HUES64 (cell line): ENCODE measurements around the gene KCNH6.

ENCODE experiments used
- H3K27ac ChIP-seq: 2 replicates; pipeline ENCODE4 v1.7.0; 2013; ENCODE audit warnings: low read depth, low read length, inconsistent platforms
- H3K27me3 ChIP-seq: 2 replicates; pipeline ENCODE4 v1.6.1; 2013; ENCODE audit warnings: mild to moderate bottlenecking, low read length; ENCODE audit not compliant: insufficient read depth
- H3K36me3 ChIP-seq: 2 replicates; pipeline ENCODE4 v1.6.1; 2013; ENCODE audit warnings: mild to moderate bottlenecking, low read length; ENCODE audit not compliant: insufficient read depth
- H3K4me1 ChIP-seq: 2 replicates; pipeline ENCODE4 v1.6.1; 2013; ENCODE audit warnings: mild to moderate bottlenecking, low read length, moderate library complexity; ENCODE audit not compliant: insufficient read depth
- H3K4me3 ChIP-seq: 2 replicates; pipeline ENCODE4 v1.5.1; 2013; ENCODE audit warnings: mild to moderate bottlenecking, low read length, moderate library complexity
- H3K9ac ChIP-seq: 2 replicates; pipeline ENCODE4 v1.6.1; 2013; ENCODE audit warnings: mild to moderate bottlenecking, low read depth, low read length
- H3K9me3 ChIP-seq: 2 replicates; pipeline ENCODE4 v1.6.1; 2013; ENCODE audit warnings: low read depth, low read length; ENCODE audit not compliant: insufficient read depth
- WGBS: fragments of 150-250, 120-280 bp; methylation state at CpG from one replicate; pipeline ENCODE4 v1.1.7; 2013; ENCODE audit warnings: missing lambda C conversion rate; 5-methylcytosine and 5-hydroxymethylcytosine counted together

KCNH6 gene

DNA sequence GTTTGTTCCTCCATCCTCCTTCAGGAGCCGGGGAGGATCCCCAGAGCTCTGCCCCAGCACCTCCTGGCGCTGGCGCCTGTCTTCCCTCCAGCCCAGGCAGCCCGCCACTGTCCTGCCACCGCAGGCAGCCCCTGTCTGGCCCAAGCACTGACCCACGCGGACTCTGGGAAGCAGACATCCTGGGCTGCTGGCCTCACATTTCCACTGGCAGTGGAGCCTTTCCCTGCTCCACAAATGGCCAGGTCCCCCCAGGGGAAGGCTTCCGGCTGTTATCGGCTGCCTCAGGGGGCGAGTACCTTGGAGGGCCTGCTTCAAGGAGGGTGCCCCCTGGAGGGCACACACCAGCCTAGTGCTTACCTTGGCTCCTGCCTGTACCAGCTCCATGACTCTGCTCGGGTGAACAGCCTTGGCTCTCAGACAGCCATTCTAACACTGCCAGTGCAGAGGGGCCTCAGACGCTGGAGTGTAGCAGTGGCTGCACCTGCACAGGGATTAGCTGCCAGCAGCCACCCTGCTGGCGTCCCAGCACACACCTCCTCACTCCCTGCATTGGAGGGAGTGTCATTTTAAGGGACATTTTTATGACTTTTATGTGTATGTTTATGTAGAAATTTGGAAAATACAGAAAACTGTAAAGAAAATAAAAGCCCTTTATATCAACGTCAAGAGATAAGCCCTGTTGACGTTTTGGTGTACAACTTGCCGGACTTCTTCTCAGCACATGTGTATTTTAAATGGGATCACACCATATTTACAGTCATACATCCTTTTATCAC is 25.3 kb upstream of the KCNH6 start:
- Histone ChIP-seq H3K9me3 (no peaks in the 10 kb centered on the region), H3K4me1 (no peaks in the 10 kb centered on the region), H3K36me3 (no peaks in the 10 kb centered on the region), H3K27me3 (no peaks in the 10 kb centered on the region), H3K9ac (no peak overlapping the region), H3K27ac (no peak overlapping the region), H3K4me3 (no peak overlapping the region)
- 66% methylated on average over 15 of the region's 16 CpGs for WGBS

DNA sequence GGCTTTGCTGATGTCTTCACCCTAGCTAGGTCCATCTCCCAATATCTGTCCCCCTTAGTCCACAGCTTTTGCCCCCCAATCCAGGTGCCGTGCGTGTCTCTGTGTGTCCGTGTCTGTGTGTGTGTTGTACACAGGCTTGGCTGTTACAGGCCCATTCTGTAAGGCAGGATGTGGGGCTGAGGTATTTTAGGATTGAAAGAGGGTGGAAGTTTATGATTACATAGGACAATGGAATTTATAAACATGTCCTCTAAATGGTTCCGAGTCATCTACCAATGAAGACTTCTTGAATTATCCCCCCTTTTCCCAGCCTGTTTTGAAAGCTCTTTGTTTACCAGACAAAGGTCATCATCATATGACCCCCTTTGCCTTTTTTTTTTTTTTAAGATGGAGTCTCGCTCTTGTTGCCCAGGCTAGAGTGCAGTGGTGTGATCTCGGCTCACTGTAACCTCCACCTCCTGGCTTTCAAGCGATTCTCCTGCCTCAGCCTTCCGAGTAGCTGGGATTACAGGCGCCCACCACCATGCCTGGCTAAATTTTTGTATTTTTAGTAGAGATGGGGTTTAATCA is 24.4 kb upstream of the KCNH6 start:
- over 99% methylated on average over 9 of the region's 9 CpGs for whole genome bisulfite sequencing
- no peaks in the 10 kb centered on the region for H3K9me3 ChIP-seq
- H3K4me1 ChIP-seq, result no peaks in the 10 kb centered on the region
- no peaks in the 10 kb centered on the region for H3K27me3 ChIP-seq
- no peak overlapping the region for H3K27ac ChIP-seq
- no peaks in the 10 kb centered on the region for H3K36me3 ChIP-seq
- H3K4me3 ChIP-seq, result no peak overlapping the region
- H3K9ac ChIP-seq, result no peak overlapping the region

DNA sequence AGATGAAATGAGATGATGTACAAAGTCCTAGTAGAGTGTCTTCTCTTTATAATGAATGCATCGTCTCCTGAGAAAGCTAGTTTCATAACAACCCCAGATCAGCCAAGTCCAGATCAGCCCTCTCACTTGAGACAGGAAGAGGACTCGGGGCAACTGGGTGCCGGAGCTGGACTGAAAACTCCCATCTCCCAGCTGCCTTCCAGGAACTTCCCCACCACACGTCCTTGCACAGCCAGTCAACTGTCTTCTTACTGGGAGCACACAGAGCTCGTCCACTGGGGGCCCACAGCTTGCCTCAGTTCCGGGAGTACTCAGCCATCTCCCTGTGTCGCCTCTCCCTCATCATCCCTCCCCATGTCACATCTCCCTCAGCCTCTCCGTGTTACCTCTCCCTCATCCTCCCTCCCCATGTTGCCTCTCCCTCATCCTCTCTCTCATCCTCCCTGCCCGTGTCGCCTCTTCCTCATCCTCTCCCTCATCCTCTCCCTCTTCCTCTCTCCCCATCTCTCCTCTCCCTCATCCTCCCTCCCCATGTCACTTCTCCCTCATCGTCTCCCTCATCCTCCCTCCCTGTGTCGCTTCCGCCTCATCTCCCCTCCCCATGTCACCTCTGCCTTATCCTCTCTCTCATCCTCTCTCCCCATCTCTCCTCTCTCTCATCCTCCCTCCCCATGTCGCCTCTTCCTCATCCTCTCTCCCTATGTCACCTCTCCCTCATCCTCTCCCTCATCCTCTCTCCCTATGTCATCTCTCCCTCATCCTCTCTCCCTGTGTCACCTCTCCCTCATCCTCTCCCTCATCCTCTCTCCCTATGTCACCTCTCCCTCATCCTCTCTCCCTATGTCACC is 22.4 kb upstream of the KCNH6 start:
- no peaks in the 10 kb centered on the region for H3K27me3 ChIP-seq
- H3K4me3 ChIP-seq, result no peak overlapping the region
- H3K36me3 ChIP-seq, result no peaks in the 10 kb centered on the region
- no peak overlapping the region for H3K27ac ChIP-seq
- 71% methylated on average over 14 of the region's 14 CpGs for WGBS
- H3K4me1 ChIP-seq, result no peaks in the 10 kb centered on the region
- 0 out of 2 replicates have a peak, but pooled peaks cover under 1% of the 10 kb centered on the region for H3K9me3 ChIP-seq
- no peak overlapping the region for H3K9ac ChIP-seq

DNA sequence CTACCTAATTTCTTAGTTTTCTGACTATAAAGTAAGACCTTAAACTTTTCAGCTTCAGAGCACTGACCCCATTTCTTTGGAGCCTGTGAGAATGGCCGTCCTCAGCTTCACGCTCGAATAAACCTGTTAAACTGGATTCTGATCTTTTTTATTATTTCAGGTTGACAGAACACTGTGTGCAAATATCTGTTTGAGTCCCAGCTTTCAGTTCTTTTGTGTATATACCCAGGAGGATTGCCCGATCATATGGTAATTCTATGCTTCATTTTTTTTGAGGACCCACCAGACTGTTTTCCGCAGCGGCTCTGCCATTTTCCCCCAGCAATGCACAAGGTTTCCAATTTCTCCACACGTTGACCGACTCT is 19.8 kb upstream of the KCNH6 start:
- no peak overlapping the region for H3K9ac ChIP-seq
- 89% methylated on average over 8 of the region's 8 CpGs for WGBS
- 0 out of 2 replicates have a peak, but pooled peaks cover 2% of the 10 kb centered on the region for H3K9me3 ChIP-seq
- H3K36me3 ChIP-seq, result no peaks in the 10 kb centered on the region
- H3K4me1 ChIP-seq, result no peaks in the 10 kb centered on the region
- H3K27me3 ChIP-seq, result no peaks in the 10 kb centered on the region
- no peak overlapping the region for H3K4me3 ChIP-seq
- H3K27ac ChIP-seq, result no peak overlapping the region

DNA sequence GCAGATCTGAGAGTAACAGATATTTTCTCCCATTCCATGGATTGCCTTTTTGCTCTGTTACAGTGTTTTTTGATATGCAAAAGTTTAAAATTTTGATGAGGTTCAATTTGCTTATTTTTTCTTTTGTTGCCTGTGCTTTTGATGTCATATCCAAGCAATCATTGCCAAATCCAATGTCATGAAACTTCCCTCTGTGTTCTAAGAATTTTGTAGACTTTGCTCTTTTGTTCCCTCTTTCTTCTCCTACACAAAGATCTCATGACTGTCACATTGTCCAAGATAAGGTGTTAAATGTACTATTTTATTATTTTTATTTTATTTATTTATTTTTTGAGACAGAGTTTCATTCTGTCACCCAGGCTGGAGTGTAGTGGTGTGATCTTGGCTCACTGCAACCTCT is 18.9 kb upstream of the KCNH6 start:
- Histone ChIP-seq H3K9me3 (0 out of 2 replicates have a peak, but pooled peaks cover 2% of the 10 kb centered on the region), H3K27ac (no peak overlapping the region), H3K9ac (no peak overlapping the region), H3K27me3 (no peaks in the 10 kb centered on the region), H3K4me1 (no peaks in the 10 kb centered on the region), H3K36me3 (no peaks in the 10 kb centered on the region), H3K4me3 (no peak overlapping the region)

DNA sequence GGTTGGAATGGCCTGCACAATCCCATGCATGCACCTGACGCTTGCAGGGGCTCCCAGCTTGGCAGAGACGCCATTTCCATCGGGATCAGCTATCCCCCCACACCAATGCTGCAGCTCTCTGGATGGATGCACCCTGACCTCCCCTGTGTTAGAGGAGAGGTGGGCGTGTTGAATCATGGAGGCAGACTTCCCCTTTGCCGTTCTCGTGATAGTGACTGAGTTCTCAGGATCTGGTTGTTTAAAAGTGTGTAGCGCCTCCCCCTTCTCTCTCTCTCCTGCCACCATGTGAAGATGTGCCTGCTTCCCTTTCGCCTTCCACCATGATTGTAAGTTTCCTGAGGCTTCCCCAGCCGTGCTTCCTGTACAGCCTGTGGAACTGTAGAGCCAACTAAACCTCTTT is 17.8 kb upstream of the KCNH6 start:
- H3K4me3 ChIP-seq, result no peak overlapping the region
- H3K9me3 ChIP-seq, result 0 out of 2 replicates have a peak, but pooled peaks cover 2% of the 10 kb centered on the region
- H3K4me1 ChIP-seq, result no peaks in the 10 kb centered on the region
- H3K27me3 ChIP-seq, result no peaks in the 10 kb centered on the region
- H3K36me3 ChIP-seq, result no peaks in the 10 kb centered on the region
- WGBS, result 86% methylated on average over 9 of the region's 9 CpGs
- no peak overlapping the region for H3K9ac ChIP-seq
- H3K27ac ChIP-seq, result no peak overlapping the region

DNA sequence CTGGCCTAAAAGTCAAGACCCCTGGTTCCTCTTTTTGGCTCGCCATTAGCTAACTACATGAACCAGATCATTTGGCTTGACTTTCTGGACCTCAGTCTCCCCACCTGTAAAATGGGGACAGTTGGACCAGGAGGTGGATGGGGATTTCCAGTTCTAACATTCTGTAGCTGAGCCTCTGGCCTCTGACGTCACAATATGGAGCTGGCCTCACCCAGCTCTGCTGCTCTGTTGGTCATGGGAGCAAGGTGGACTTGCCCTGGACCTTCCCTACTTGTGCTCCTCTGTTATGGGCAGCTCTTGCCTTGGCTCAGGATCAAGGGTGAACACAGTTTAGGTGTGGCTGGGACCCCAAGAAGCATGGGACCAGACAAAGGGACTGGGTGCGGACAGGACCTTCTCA is 16.5 kb upstream of the KCNH6 start:
- no peak overlapping the region for H3K27ac ChIP-seq
- no peaks in the 10 kb centered on the region for H3K36me3 ChIP-seq
- H3K9me3 ChIP-seq, result 0 out of 2 replicates have a peak, but pooled peaks cover 2% of the 10 kb centered on the region
- 94% methylated on average over 3 of the region's 3 CpGs for WGBS
- H3K4me3 ChIP-seq, result no peak overlapping the region
- no peak overlapping the region for H3K9ac ChIP-seq
- H3K27me3 ChIP-seq, result no peaks in the 10 kb centered on the region
- H3K4me1 ChIP-seq, result no peaks in the 10 kb centered on the region

DNA sequence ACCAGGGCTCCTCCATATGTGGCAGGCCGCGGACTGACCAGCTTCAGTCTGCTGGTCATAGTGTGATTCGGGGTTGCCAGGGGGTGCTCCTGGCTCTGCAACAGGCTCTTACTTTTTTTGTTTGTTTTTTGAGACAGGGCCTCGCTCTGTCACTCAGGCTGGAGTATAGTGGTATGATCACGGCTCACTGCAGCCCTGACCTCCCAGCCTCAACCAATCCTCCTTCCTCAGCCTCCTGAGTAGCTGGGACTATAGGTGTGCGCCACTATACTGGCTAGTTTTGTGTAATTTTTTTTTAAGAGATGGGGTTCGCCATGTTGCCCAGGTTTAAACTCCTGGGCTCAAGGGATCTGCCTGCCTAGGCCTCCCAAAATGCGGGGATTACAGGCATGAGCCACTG is 11.8 kb upstream of the KCNH6 start:
- Histone ChIP-seq H3K4me1 (no peaks in the 10 kb centered on the region), H3K27me3 (no peaks in the 10 kb centered on the region; the same call in 1 of the 2 replicates), H3K36me3 (no peaks in the 10 kb centered on the region), H3K27ac (no peak overlapping the region), H3K9ac (no peak overlapping the region), H3K9me3 (no peaks in the 10 kb centered on the region), H3K4me3 (no peak overlapping the region)
- 93% methylated on average over 8 of the region's 8 CpGs for WGBS

DNA sequence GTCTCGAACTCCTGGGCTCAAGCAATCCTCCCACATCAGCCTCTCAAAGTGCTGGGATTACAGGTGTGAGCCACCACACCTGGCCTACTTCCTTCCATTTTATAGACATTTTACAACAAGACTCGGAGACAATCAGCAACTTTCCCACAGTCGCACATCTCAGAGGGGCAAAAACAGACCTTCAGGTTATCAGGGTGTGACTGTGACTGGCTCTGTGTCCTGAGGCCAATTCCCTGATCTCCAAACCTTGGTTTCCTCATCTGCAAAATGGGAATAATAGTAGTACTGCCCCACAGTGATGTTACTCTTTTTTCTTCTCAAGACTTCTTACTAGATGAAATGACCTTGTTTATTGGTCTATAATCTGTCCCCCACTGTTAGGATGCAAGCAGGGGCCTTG is 10.8 kb upstream of the KCNH6 start:
- H3K4me1 ChIP-seq, result no peaks in the 10 kb centered on the region
- no peaks in the 10 kb centered on the region for H3K9me3 ChIP-seq
- H3K9ac ChIP-seq, result no peak overlapping the region
- H3K4me3 ChIP-seq, result no peak overlapping the region
- H3K27ac ChIP-seq, result no peak overlapping the region
- H3K27me3 ChIP-seq, result no peaks in the 10 kb centered on the region; the same call in 1 of the 2 replicates
- 94% methylated on average over 3 of the region's 3 CpGs for WGBS
- H3K36me3 ChIP-seq, result no peaks in the 10 kb centered on the region

DNA sequence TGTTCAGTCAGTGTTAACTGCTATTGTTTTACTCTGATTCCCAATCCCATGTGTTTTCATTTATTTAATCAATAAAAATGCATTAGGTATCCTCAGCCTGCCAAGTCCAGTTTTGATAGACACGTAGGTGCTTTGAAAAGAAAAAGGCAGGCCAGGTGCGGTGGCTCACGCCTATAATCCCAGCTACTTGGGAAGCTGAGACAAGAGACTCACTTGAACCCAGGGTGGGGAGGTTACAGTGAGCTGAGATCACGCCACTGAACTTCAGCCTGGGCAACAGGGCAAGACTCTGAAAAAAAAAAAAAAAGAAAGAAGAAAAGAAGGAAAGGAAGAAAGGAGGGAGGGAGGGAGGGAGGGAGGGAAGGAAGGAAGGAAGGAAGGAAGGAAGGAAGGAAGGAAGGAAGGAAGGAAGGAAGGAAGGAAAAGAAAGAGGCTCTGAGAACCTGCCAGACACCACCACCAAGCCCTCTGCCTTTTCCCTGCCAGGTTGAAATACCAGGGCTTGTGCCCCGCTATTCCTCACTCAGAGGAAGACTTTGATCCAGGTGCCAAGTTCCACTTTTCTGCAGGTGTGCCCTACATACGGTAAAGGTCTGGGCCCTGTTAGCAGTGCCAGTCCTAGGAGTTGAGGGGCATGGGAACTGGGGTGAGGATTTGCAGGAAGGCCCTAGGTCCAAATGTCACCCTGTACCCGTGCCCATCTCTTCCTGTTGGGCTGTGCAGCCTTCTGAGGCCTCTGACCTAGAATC is 10.1 kb upstream of the KCNH6 start:
- no peaks in the 10 kb centered on the region for H3K4me1 ChIP-seq
- H3K9ac ChIP-seq, result no peak overlapping the region
- no peaks in the 10 kb centered on the region; the same call in 1 of the 2 replicates for H3K27me3 ChIP-seq
- H3K9me3 ChIP-seq, result no peaks in the 10 kb centered on the region
- H3K27ac ChIP-seq, result no peak overlapping the region
- WGBS, result 92% methylated on average over 7 of the region's 7 CpGs
- no peak overlapping the region for H3K4me3 ChIP-seq
- H3K36me3 ChIP-seq, result no peaks in the 10 kb centered on the region
